ENCODE measurements around the gene SLC35B2.

GRCh38 chr6:44217332-44218143, 39.8 kb downstream of the SLC35B2 start:
- no peak for TF ChIP-seq ARNT (IDR thresholded peaks at IDR 0.05)
- no peak for TF ChIP-seq NFYB (IDR thresholded peaks at IDR 0.05; ENCODE audit: extremely low read depth, insufficient read length)
- no peak for TF ChIP-seq ZNF518B (CRISPR knock-in tag; IDR thresholded peaks at IDR 0.05)
- TF ChIP-seq CTCF (IDR thresholded peaks at IDR 0.05 in 2 of 3, conservative IDR thresholded peaks at IDR 0.05 in 1 of 3; ENCODE audit: insufficient read depth in 2 of 3, low read depth in 1 of 3, low read length in 3 of 3): no peak
- TF ChIP-seq TCF7L2 (IDR thresholded peaks at IDR 0.05; ENCODE audit: low read depth, low read length): no peak
- TF ChIP-seq RBM22 (IDR thresholded peaks at IDR 0.05; ENCODE audit: low read depth, low read length, poor library complexity, severe bottlenecking): no peak
- TF ChIP-seq NR1H2 (CRISPR knock-in tag; IDR thresholded peaks at IDR 0.05): no peak
- no peak for TF ChIP-seq HMGXB4 (CRISPR knock-in tag; IDR thresholded peaks at IDR 0.05)
- TF ChIP-seq USF1 (CRISPR knock-in tag; IDR thresholded peaks at IDR 0.05): no peak
- no peak for TF ChIP-seq IRF1 (CRISPR knock-in tag; IDR thresholded peaks at IDR 0.05; ENCODE audit: borderline replicate concordance)

Measured in K562 (cell line).